PC-3 (cell line): ENCODE measurements around the gene SPAAR.

ENCODE experiments used
- CTCF ChIP-seq: fragments of 300-600 bp; sonication (generic); conservative IDR thresholded peaks from 2 replicates; pipeline ENCODE4 v1.5.1; 2017; ENCODE audit warnings: antibody characterized with exemption, low read depth, mild to moderate bottlenecking, low read length
- EZH2 ChIP-seq: fragments of 300-600 bp; sonication (generic); IDR thresholded peaks from one replicate; pipeline ENCODE4 v1.6.1; 2017; ENCODE audit warnings: antibody characterized with exemption, mild to moderate bottlenecking, low read length; ENCODE audit not compliant: unreplicated experiment

- TF ChIP-seq CTCF = no peak
- TF ChIP-seq EZH2 = no peak
Measured at GRCh38 chr9:35948901-35949318, 39.6 kb downstream of the SPAAR start.
